CD14-positive monocyte (primary cell): ENCODE results near the gene RIOK3. TPM values are rescaled to one million over a fixed set of nuclear protein-coding genes. Genes with fewer than 3 reads are reported as not detected.

Experiments used
- DNase-seq, 3 donors: peaks; one replicate each; pipeline ENCODE4 v3.0.0-alpha.2; 2011 to 2022
- H2AFZ ChIP-seq: 2 replicates; pipeline ENCODE4 v1.6.0; 2012; ENCODE audit warnings: mild to moderate bottlenecking, low read depth, low read length, inconsistent platforms; ENCODE audit not compliant: insufficient read depth, poor library complexity, severe bottlenecking
- H3K27ac ChIP-seq, 2 donors: 1 replicate in 1 of 2; 2 replicates in 1 of 2; pipeline ENCODE4 v1.5.1; 2012 to 2013; ENCODE audit warnings: low read length in 2 of 2, control low read depth in 1 of 2, inconsistent platforms in 1 of 2, low read depth in 1 of 2, mild to moderate bottlenecking in 1 of 2
- H3K27me3 ChIP-seq, 2 donors: one replicate each; pipeline versions ENCODE4 v1.6.0 to v1.6.1; 2011 to 2013; ENCODE audit warnings: low read length in 2 of 2; ENCODE audit not compliant: control insufficient read depth in 2 of 2, insufficient read depth in 2 of 2
- H3K36me3 ChIP-seq, 2 donors: replicated peaks in 1 of 2; 1 replicate in 1 of 2; 2 replicates in 1 of 2; pipeline versions ENCODE4 v1.5.1 to v1.6.1; 2012 to 2013; ENCODE audit warnings: low read length in 2 of 2, control low read depth in 1 of 2, inconsistent platforms in 1 of 2, mild to moderate bottlenecking in 1 of 2; ENCODE audit not compliant: insufficient read depth in 2 of 2, control insufficient read depth in 1 of 2
- H3K4me1 ChIP-seq, 2 donors: 1 replicate in 1 of 2; 2 replicates in 1 of 2; pipeline versions ENCODE4 v1.5.1 to v1.6.1; 2012 to 2013; ENCODE audit warnings: low read length in 2 of 2, control low read depth in 1 of 2, inconsistent platforms in 1 of 2, mild to moderate bottlenecking in 1 of 2, moderate library complexity in 1 of 2; ENCODE audit not compliant: insufficient read depth in 2 of 2, control insufficient read depth in 1 of 2
- H3K4me2 ChIP-seq: replicated peaks from 2 replicates; pipeline ENCODE3; 2012; ENCODE audit warnings: low read length, moderate library complexity, mild to moderate bottlenecking; ENCODE audit not compliant: poor library complexity, severe bottlenecking; ENCODE audit errors: extremely low read depth
- H3K4me3 ChIP-seq, 3 experiments: fragments of 200-600 bp in 1 of 3; sonication (generic) in 1 of 3; replicated peaks in 1 of 3; 1 replicate in 2 of 3; 2 replicates in 1 of 3; pipeline ENCODE4 v1.5.1; 2011 to 2013; ENCODE audit warnings: low read length in 3 of 3, mild to moderate bottlenecking in 3 of 3, control low read depth in 2 of 3, low read depth in 2 of 3, inconsistent platforms in 1 of 3, moderate library complexity in 1 of 3
- H3K79me2 ChIP-seq: 2 replicates; pipeline ENCODE4 v1.6.0; 2012; ENCODE audit warnings: mild to moderate bottlenecking, control low read depth, inconsistent platforms, low read length, moderate library complexity; ENCODE audit not compliant: insufficient read depth
- H3K9ac ChIP-seq: 2 replicates; pipeline ENCODE4 v1.6.0; 2017; ENCODE audit warnings: low read length, mild to moderate bottlenecking; ENCODE audit not compliant: insufficient read depth, poor library complexity, severe bottlenecking
- H3K9me3 ChIP-seq, 2 donors: replicated peaks in 1 of 2; 1 replicate in 1 of 2; 2 replicates in 1 of 2; pipeline versions ENCODE4 v1.5.1 to v1.6.1; 2012 to 2013; ENCODE audit warnings: low read length in 2 of 2, control low read depth in 1 of 2; ENCODE audit not compliant: control insufficient read depth in 1 of 2, insufficient read depth in 1 of 2
- H4K20me1 ChIP-seq: 2 replicates; pipeline ENCODE4 v1.6.0; 2012; ENCODE audit warnings: mild to moderate bottlenecking, low read length, control low read depth, moderate library complexity; ENCODE audit not compliant: insufficient read depth
- H3K27ac Mint-ChIP-seq, 7 donors: one replicate each; pipeline ENCODE4 v1.8.0; 2020; ENCODE audit warnings: mild to moderate bottlenecking in 7 of 7, mixed read lengths in 7 of 7, moderate library complexity in 6 of 7, inconsistent platforms in 2 of 7
- H3K27me3 Mint-ChIP-seq, 3 donors: one replicate each; pipeline ENCODE4 v1.8.0; 2021 to 2022; ENCODE audit warnings: low read depth in 3 of 3, mild to moderate bottlenecking in 3 of 3, mixed read lengths in 3 of 3, moderate library complexity in 3 of 3, inconsistent platforms in 1 of 3
- H3K36me3 Mint-ChIP-seq, 2 donors: one replicate each; pipeline ENCODE4 v1.8.0; 2020; ENCODE audit warnings: mixed read lengths in 2 of 2, inconsistent platforms in 1 of 2, mild to moderate bottlenecking in 1 of 2
- H3K4me1 Mint-ChIP-seq: one replicate; pipeline ENCODE4 v1.8.0; 2020; ENCODE audit warnings: mild to moderate bottlenecking, mixed read lengths
- H3K4me3 Mint-ChIP-seq, 2 donors: one replicate each; pipeline ENCODE4 v1.8.0; 2020; ENCODE audit warnings: mild to moderate bottlenecking in 2 of 2, mixed read lengths in 2 of 2, moderate library complexity in 1 of 2
- H3K9me3 Mint-ChIP-seq, 7 donors: one replicate each; pipeline ENCODE4 v1.8.0; 2020 to 2022; ENCODE audit warnings: mixed read lengths in 7 of 7, mild to moderate bottlenecking in 6 of 7, moderate library complexity in 6 of 7, inconsistent platforms in 2 of 7
- WGBS: methylation state at CpG from one replicate; pipeline ENCODE4 v1.1.5; 2013; ENCODE audit warnings: missing lambda C conversion rate; ENCODE audit not compliant: insufficient coverage; 5-methylcytosine and 5-hydroxymethylcytosine counted together
- intact Hi-C, 2 donors: fragments of 100-400 bp; cut with micrococcal nuclease; formaldehyde crosslinking; loops; one replicate each; pipeline versions ENCODE4 v1.15.0 to v1.15.1; 2023
- polyA plus RNA-seq, 3 donors: library from polyadenylated mRNA; depleted of rRNA in 1 of 3; unstranded in 2 of 3; stranded (reverse) in 1 of 3; fragments of 300-500 nt in 2 of 3; fragments of >200 nt in 1 of 3; fragmentation: Illumina TruSeq in 2 of 3; gene quantifications; 1 replicate in 2 of 3; 2 replicates in 1 of 3; pipeline ENCODE4 v1.2.3, GENCODE V29; 2012 to 2021
- TF ChIP-seq, protein P1 (sequence below): fragments of 200-600 bp; IDR thresholded peaks from one replicate; pipeline ENCODE4 v1.8.0; 2022; ENCODE audit warnings: antibody characterized with exemption, mild to moderate bottlenecking

Gene RIOK3
- polyA plus RNA-seq, 3 donors, result 50.9 to 79.7 (median 62.2) TPM

DNA sequence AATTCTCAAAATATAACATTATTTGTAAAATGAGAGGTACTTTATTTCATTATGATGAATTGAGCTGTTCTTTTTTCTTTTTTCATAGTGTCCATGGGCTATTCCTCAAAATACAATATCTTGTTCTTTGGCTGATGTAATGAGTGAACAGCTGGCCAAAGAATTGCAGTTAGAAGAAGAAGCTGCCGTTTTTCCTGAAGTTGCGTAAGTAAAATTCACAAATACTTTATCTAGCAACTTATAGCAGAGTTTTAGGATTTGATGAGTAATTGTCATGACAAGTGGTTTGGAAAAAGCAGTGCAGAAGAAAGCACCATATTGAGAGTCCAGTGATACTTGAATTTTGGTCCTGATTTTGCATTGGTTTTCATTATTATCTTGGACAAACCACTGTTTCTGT lies 9.8 kb downstream of the RIOK3 start:
- Mint-ChIP-seq H3K27me3 (no peaks in the 10 kb centered on the region), H3K27ac (peak overlapping the region in 1 of 7 donors; percentile 42), H3K36me3 (peaks cover 42 to 44% of the 10 kb centered on the region in 2 donors), H3K4me1 (peaks cover 39% of the 10 kb centered on the region), H3K4me3 (no peak overlapping the region), H3K9me3 (peaks cover 0 to 1% (median 0%) of the 10 kb centered on the region in 7 donors)
- Histone ChIP-seq H4K20me1 (peaks cover 97% of the 10 kb centered on the region), H3K4me2 (no peak overlapping the region), H3K4me3 (no peak overlapping the region), H3K4me1 (peaks cover 20 to 34% of the 10 kb centered on the region in 2 donors), H3K27ac (no peak overlapping the region), H3K9ac (no peak overlapping the region), H3K36me3 (peaks cover 52 to 76% of the 10 kb centered on the region in 2 donors), H3K79me2 (peaks cover 83% of the 10 kb centered on the region), H3K9me3 (no peaks in the 10 kb centered on the region), H2AFZ (no peak overlapping the region), H3K27me3 (no peaks in the 10 kb centered on the region)
- DNase-seq, result no peak
- intact Hi-C loops, result no loop called here
- no CpG with 5 or more reads among the region's 2 CpGs for WGBS
- TF ChIP-seq, protein P1, sequence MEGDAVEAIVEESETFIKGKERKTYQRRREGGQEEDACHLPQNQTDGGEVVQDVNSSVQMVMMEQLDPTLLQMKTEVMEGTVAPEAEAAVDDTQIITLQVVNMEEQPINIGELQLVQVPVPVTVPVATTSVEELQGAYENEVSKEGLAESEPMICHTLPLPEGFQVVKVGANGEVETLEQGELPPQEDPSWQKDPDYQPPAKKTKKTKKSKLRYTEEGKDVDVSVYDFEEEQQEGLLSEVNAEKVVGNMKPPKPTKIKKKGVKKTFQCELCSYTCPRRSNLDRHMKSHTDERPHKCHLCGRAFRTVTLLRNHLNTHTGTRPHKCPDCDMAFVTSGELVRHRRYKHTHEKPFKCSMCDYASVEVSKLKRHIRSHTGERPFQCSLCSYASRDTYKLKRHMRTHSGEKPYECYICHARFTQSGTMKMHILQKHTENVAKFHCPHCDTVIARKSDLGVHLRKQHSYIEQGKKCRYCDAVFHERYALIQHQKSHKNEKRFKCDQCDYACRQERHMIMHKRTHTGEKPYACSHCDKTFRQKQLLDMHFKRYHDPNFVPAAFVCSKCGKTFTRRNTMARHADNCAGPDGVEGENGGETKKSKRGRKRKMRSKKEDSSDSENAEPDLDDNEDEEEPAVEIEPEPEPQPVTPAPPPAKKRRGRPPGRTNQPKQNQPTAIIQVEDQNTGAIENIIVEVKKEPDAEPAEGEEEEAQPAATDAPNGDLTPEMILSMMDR, result no peak

DNA sequence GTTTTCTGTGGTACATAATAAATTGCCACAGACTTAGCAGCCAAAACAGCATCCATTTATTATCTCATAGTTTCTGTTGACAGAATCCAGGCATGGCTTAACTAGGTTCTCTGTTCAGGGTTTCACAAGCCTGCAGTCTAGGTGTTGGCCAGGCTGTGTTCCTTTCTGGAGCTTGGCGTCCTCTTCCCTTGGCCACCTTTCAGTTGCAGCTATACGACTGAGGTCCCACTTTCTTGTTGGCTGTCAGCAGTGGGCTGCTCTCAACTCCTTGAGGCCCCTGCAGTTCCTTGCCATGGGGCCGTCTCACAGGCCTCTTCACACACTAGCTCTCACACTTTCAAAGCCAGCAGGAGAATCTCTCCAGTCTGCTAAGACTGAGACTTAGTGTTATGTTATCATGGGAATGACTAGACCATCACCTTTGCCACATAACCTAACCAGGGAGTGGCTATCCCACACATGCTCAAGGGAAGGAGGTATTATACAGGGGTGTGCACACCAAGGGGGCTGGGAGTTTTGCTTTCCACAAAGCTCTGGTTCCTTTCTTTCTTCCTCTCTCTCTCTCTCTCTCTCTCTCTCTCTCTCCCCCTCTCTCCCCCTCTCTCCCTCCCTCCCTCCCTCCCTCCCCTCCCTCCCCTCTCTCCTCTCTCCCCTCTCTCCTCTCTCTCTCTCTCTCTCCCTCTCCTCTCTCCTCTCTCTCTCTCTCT lies 15.8 kb downstream of the RIOK3 start:
- Mint-ChIP-seq H3K4me1 (no peaks in the 10 kb centered on the region), H3K36me3 (peaks cover 11 to 38% of the 10 kb centered on the region in 2 donors), H3K27me3 (no peaks in the 10 kb centered on the region), H3K4me3 (no peak overlapping the region), H3K9me3 (peaks cover 0 to 2% (median 0%) of the 10 kb centered on the region in 7 donors), H3K27ac (peak overlapping the region in 3 of 7 donors; percentile 13 to 65 (median 55))
- Histone ChIP-seq H3K27me3 (no peaks in the 10 kb centered on the region), H3K9me3 (no peaks in the 10 kb centered on the region), H3K36me3 (peaks cover 91 to 100% of the 10 kb centered on the region in 2 donors), H3K27ac (no peak overlapping the region), H3K4me1 (no peaks in the 10 kb centered on the region), H3K79me2 (peaks cover 42% of the 10 kb centered on the region), H4K20me1 (peaks cover 88% of the 10 kb centered on the region), H3K9ac (no peak overlapping the region), H3K4me2 (no peak overlapping the region), H2AFZ (no peak overlapping the region), H3K4me3 (no peak overlapping the region)
- 93% methylated on average over 2 of the region's 3 CpGs for whole genome bisulfite sequencing
- intact Hi-C loops, result no loop called here
- no peak for DNase-seq
- TF ChIP-seq, protein P1, result no peak
